HG03045 (cell line): ENCODE results near the gene TMEM131L.
A peak's percentile ranks its signal among the peaks of the same experiment; 100 is the strongest.

ENCODE experiments used
- ATAC-seq: cut with Tn5 transposase; IDR thresholded peaks from one replicate; pipeline ENCODE4 v1.9.1; 2021; ENCODE audit warnings: mild to moderate bottlenecking, moderate library complexity; ENCODE audit not compliant: unreplicated experiment

The TMEM131L gene

GRCh38 chr4:153474251-153474650, 8.1 kb downstream of the TMEM131L start:
- no peak for ATAC-seq

GRCh38 chr4:153476829-153477574, 10.8 kb downstream of the TMEM131L start:
- ATAC-seq: no peak

GRCh38 chr4:153479101-153479500, 12.9 kb downstream of the TMEM131L start:
- ATAC-seq: no peak

GRCh38 chr4:153480704-153481103, 14.5 kb downstream of the TMEM131L start:
- ATAC-seq: no peak

- no peak for ATAC-seq
These were observed 15.3 kb downstream of the TMEM131L start for GRCh38 chr4:153481478-153481877.

GRCh38 chr4:153483432-153484418, 17.6 kb downstream of the TMEM131L start:
- ATAC-seq: no peak

GRCh38 chr4:153485359-153485758, 19.2 kb downstream of the TMEM131L start:
- no peak for ATAC-seq

GRCh38 chr4:153485860-153486259, 19.7 kb downstream of the TMEM131L start:
- ATAC-seq: no peak

GRCh38 chr4:153486281-153487151, 20.4 kb downstream of the TMEM131L start:
- no peak for ATAC-seq

- ATAC-seq: peak; percentile 47
These were observed 22.1 kb downstream of the TMEM131L start for GRCh38 chr4:153488006-153488891.

- ATAC-seq: no peak
These were observed 23.8 kb downstream of the TMEM131L start for GRCh38 chr4:153489856-153490558.

GRCh38 chr4:153490985-153491483, 24.9 kb downstream of the TMEM131L start:
- no peak for ATAC-seq

- no peak for ATAC-seq
These were observed 28.4 kb downstream of the TMEM131L start for GRCh38 chr4:153494562-153494961.

- no peak for ATAC-seq
These were observed 29.5 kb downstream of the TMEM131L start for GRCh38 chr4:153495480-153496193.

- ATAC-seq: no peak
These were observed 31.0 kb downstream of the TMEM131L start for GRCh38 chr4:153497091-153497531.

- peak; percentile 52 for ATAC-seq
These were observed 32.1 kb downstream of the TMEM131L start for GRCh38 chr4:153497988-153498967.

- no peak for ATAC-seq
These were observed 32.8 kb downstream of the TMEM131L start for GRCh38 chr4:153499005-153499404.
